ENCODE results near the gene PAK5. TPM values are rescaled to one million over a fixed set of nuclear protein-coding genes. Genes with fewer than 3 reads are reported as not detected.

The PAK5 gene
- total RNA-seq, 1 experiment from 2014 or later = not detected

GRCh38 chr20:9626357-9626756 lies 212.5 kb downstream of the PAK5 start:
- no peak for DNase-seq
- Histone ChIP-seq H3K79me2 (ENCODE audit: low read length) (no peaks in the 10 kb centered on the region), H3K27me3 (ENCODE audit: low read length) (0 out of 2 replicates have a peak, but pooled peaks cover 7% of the 10 kb centered on the region), H3K9me2 (replicated peaks; ENCODE audit: insufficient read depth, low read length) (no peaks in the 10 kb centered on the region), H3K27ac (ENCODE audit: low read length) (no peak overlapping the region), H3K4me1 (ENCODE audit: low read length) (no peaks in the 10 kb centered on the region), H3K4me2 (ENCODE audit: low read depth, low read length, poor library complexity, severe bottlenecking) (no peak overlapping the region), H3K4me3 (ENCODE audit: low read length) (no peak overlapping the region), H3K9me3 (ENCODE audit: low read length) (no peaks in the 10 kb centered on the region), H2AFZ (ENCODE audit: low read length) (no peak overlapping the region), H4K20me1 (ENCODE audit: insufficient read depth, low read depth, low read length) (no peaks in the 10 kb centered on the region), H3K36me3 (ENCODE audit: insufficient read depth, low read length) (no peaks in the 10 kb centered on the region), H3K9ac (ENCODE audit: low read length) (no peak overlapping the region)

DNA sequence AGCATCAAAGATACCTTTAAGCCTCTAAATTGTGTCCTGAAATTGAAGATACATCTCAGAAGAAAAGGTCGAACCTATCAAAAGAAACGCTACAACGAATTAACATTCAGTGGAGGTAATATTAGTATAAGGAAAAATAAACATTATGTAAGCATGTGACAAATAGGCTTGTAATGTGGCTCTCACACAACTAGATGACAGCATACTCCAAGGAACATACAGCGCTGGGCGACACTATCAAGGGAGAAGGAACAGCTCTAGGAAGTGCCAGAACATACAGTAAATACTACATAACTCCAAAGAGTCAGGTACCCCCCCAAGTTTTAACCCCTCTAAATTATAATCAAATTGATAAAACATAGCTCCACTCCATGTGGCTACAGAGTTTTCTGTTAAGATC lies 220.9 kb downstream of the PAK5 start:
- peak; percentile 48 for DNase-seq
- Histone ChIP-seq H3K4me2 (ENCODE audit: low read depth, low read length, poor library complexity, severe bottlenecking) (no peak overlapping the region), H3K9ac (ENCODE audit: low read length) (no peak overlapping the region), H3K9me2 (replicated peaks; ENCODE audit: insufficient read depth, low read length) (no peaks in the 10 kb centered on the region), H4K20me1 (ENCODE audit: insufficient read depth, low read depth, low read length) (no peaks in the 10 kb centered on the region), H3K27me3 (ENCODE audit: low read length) (no peaks in the 10 kb centered on the region), H3K27ac (ENCODE audit: low read length) (no peak overlapping the region), H3K9me3 (ENCODE audit: low read length) (no peaks in the 10 kb centered on the region), H2AFZ (ENCODE audit: low read length) (no peak overlapping the region), H3K4me3 (ENCODE audit: low read length) (no peak overlapping the region), H3K36me3 (ENCODE audit: insufficient read depth, low read length) (no peaks in the 10 kb centered on the region), H3K4me1 (ENCODE audit: low read length) (peaks cover 24% of the 10 kb centered on the region), H3K79me2 (ENCODE audit: low read length) (no peaks in the 10 kb centered on the region)

GRCh38 chr20:9616833-9617461 lies 221.9 kb downstream of the PAK5 start:
- DNase-seq = peak; percentile 91
- peaks cover 24% of the 10 kb centered on the region for H3K4me1 ChIP-seq (ENCODE audit: low read length)

GRCh38 chr20:9616455-9616805 lies 222.4 kb downstream of the PAK5 start:
- Histone ChIP-seq H3K9ac (ENCODE audit: low read length) (peak overlapping the region; percentile 27), H2AFZ (ENCODE audit: low read length) (no peak overlapping the region), H3K4me3 (ENCODE audit: low read length) (peak overlapping the region; percentile 41), H3K9me3 (ENCODE audit: low read length) (no peaks in the 10 kb centered on the region), H3K4me2 (ENCODE audit: low read depth, low read length, poor library complexity, severe bottlenecking) (peak overlapping the region; percentile 51), H3K27ac (ENCODE audit: low read length) (peak overlapping the region; percentile 52), H4K20me1 (ENCODE audit: insufficient read depth, low read depth, low read length) (no peaks in the 10 kb centered on the region), H3K36me3 (ENCODE audit: insufficient read depth, low read length) (no peaks in the 10 kb centered on the region), H3K9me2 (replicated peaks; ENCODE audit: insufficient read depth, low read length) (no peaks in the 10 kb centered on the region), H3K4me1 (ENCODE audit: low read length) (peaks cover 24% of the 10 kb centered on the region), H3K27me3 (ENCODE audit: low read length) (no peaks in the 10 kb centered on the region), H3K79me2 (ENCODE audit: low read length) (no peaks in the 10 kb centered on the region)
- peak; percentile 41 for DNase-seq

More at GRCh38 chr20:9616833-9617461, 221.9 kb downstream of the PAK5 start:
- Histone ChIP-seq H3K79me2 (ENCODE audit: low read length) (no peaks in the 10 kb centered on the region), H4K20me1 (ENCODE audit: insufficient read depth, low read depth, low read length) (no peaks in the 10 kb centered on the region), H3K9me2 (replicated peaks; ENCODE audit: insufficient read depth, low read length) (no peaks in the 10 kb centered on the region), H3K27me3 (ENCODE audit: low read length) (no peaks in the 10 kb centered on the region), H3K4me2 (ENCODE audit: low read depth, low read length, poor library complexity, severe bottlenecking) (peak overlapping the region; percentile 51), H3K27ac (ENCODE audit: low read length) (peak overlapping the region; percentile 52; the same call in 1 of the 2 replicates), H2AFZ (ENCODE audit: low read length) (no peak overlapping the region), H3K4me3 (ENCODE audit: low read length) (peak overlapping the region; percentile 41), H3K9me3 (ENCODE audit: low read length) (no peaks in the 10 kb centered on the region), H3K36me3 (ENCODE audit: insufficient read depth, low read length) (no peaks in the 10 kb centered on the region), H3K9ac (ENCODE audit: low read length) (peak overlapping the region; percentile 27)

- peaks cover 21% of the 10 kb centered on the region for H3K4me1 ChIP-seq (ENCODE audit: low read length)
- H3K79me2 ChIP-seq (ENCODE audit: low read length) = no peaks in the 10 kb centered on the region
- peak overlapping the region; percentile 41 for H3K4me3 ChIP-seq (ENCODE audit: low read length)
- no peaks in the 10 kb centered on the region for H3K27me3 ChIP-seq (ENCODE audit: low read length)
- H3K27ac ChIP-seq (ENCODE audit: low read length) = peak overlapping the region; percentile 52
- H3K9me2 ChIP-seq (replicated peaks; ENCODE audit: insufficient read depth, low read length) = no peaks in the 10 kb centered on the region
- no peak overlapping the region; the same call in 1 of the 2 replicates for H3K9ac ChIP-seq (ENCODE audit: low read length)
- H3K4me2 ChIP-seq (ENCODE audit: low read depth, low read length, poor library complexity, severe bottlenecking) = peak overlapping the region; percentile 51
- H4K20me1 ChIP-seq (ENCODE audit: insufficient read depth, low read depth, low read length) = no peaks in the 10 kb centered on the region
- H3K36me3 ChIP-seq (ENCODE audit: insufficient read depth, low read length) = no peaks in the 10 kb centered on the region
- no peaks in the 10 kb centered on the region for H3K9me3 ChIP-seq (ENCODE audit: low read length)
- DNase-seq = peak; percentile 88
- no peak overlapping the region for H2AFZ ChIP-seq (ENCODE audit: low read length)
Observed at GRCh38 chr20:9615766-9616454, 223.0 kb downstream of the PAK5 start.

GRCh38 chr20:9615118-9615517 lies 223.8 kb downstream of the PAK5 start:
- H3K9me3 ChIP-seq (ENCODE audit: low read length) = no peaks in the 10 kb centered on the region
- H3K9me2 ChIP-seq (replicated peaks; ENCODE audit: insufficient read depth, low read length) = no peaks in the 10 kb centered on the region
- H4K20me1 ChIP-seq (ENCODE audit: insufficient read depth, low read depth, low read length) = no peaks in the 10 kb centered on the region
- no peak for DNase-seq
- H3K4me3 ChIP-seq (ENCODE audit: low read length) = no peak overlapping the region
- no peak overlapping the region for H3K9ac ChIP-seq (ENCODE audit: low read length)
- H3K27me3 ChIP-seq (ENCODE audit: low read length) = no peaks in the 10 kb centered on the region
- no peak overlapping the region for H3K27ac ChIP-seq (ENCODE audit: low read length)
- no peaks in the 10 kb centered on the region for H3K79me2 ChIP-seq (ENCODE audit: low read length)
- peaks cover 19% of the 10 kb centered on the region for H3K4me1 ChIP-seq (ENCODE audit: low read length)
- H2AFZ ChIP-seq (ENCODE audit: low read length) = no peak overlapping the region
- no peaks in the 10 kb centered on the region for H3K36me3 ChIP-seq (ENCODE audit: insufficient read depth, low read length)
- H3K4me2 ChIP-seq (ENCODE audit: low read depth, low read length, poor library complexity, severe bottlenecking) = no peak overlapping the region

- Histone ChIP-seq H3K27ac (ENCODE audit: low read length) (no peak overlapping the region), H3K9me3 (ENCODE audit: low read length) (no peaks in the 10 kb centered on the region), H4K20me1 (ENCODE audit: insufficient read depth, low read depth, low read length) (no peaks in the 10 kb centered on the region), H3K79me2 (ENCODE audit: low read length) (no peaks in the 10 kb centered on the region), H3K36me3 (ENCODE audit: insufficient read depth, low read length) (no peaks in the 10 kb centered on the region), H3K27me3 (ENCODE audit: low read length) (no peaks in the 10 kb centered on the region), H2AFZ (ENCODE audit: low read length) (no peak overlapping the region), H3K9ac (ENCODE audit: low read length) (no peak overlapping the region), H3K9me2 (replicated peaks; ENCODE audit: insufficient read depth, low read length) (no peaks in the 10 kb centered on the region), H3K4me3 (ENCODE audit: low read length) (no peak overlapping the region), H3K4me1 (ENCODE audit: low read length) (peaks cover 19% of the 10 kb centered on the region), H3K4me2 (ENCODE audit: low read depth, low read length, poor library complexity, severe bottlenecking) (no peak overlapping the region)
- DNase-seq = no peak
Observed at GRCh38 chr20:9613871-9614270, 225.0 kb downstream of the PAK5 start.

DNA sequence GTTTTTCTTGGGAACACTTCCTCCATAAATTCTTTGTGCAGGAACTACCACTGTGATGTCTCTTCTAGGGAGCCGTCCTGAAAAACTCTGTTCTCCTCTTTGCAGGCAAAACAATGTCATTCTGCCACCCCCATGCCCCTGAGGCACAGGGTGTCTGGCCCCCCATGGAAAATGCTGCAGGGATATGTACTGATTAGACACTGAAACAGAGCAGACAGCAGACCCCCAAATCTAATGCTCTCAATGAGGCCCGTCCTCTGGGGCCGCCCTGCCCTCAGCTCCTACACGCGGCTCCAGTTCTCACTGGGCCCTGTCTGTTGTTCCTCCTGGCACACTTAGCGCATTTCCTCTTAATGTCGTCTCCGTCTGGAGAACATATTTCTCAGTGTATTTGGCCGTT lies 227.0 kb downstream of the PAK5 start:
- H3K4me2 ChIP-seq (ENCODE audit: low read depth, low read length, poor library complexity, severe bottlenecking) = no peak overlapping the region
- H4K20me1 ChIP-seq (ENCODE audit: insufficient read depth, low read depth, low read length) = no peaks in the 10 kb centered on the region
- no peaks in the 10 kb centered on the region for H3K79me2 ChIP-seq (ENCODE audit: low read length)
- no peaks in the 10 kb centered on the region for H3K36me3 ChIP-seq (ENCODE audit: insufficient read depth, low read length)
- H2AFZ ChIP-seq (ENCODE audit: low read length) = no peak overlapping the region
- H3K27ac ChIP-seq (ENCODE audit: low read length) = no peak overlapping the region
- no peak overlapping the region for H3K4me3 ChIP-seq (ENCODE audit: low read length)
- no peaks in the 10 kb centered on the region for H3K9me2 ChIP-seq (replicated peaks; ENCODE audit: insufficient read depth, low read length)
- no peaks in the 10 kb centered on the region for H3K9me3 ChIP-seq (ENCODE audit: low read length)
- DNase-seq = no peak
- H3K4me1 ChIP-seq (ENCODE audit: low read length) = peaks cover 18% of the 10 kb centered on the region
- no peak overlapping the region for H3K9ac ChIP-seq (ENCODE audit: low read length)
- no peaks in the 10 kb centered on the region for H3K27me3 ChIP-seq (ENCODE audit: low read length)
